GM12891 (cell line): ENCODE measurements around the gene ITFG1.

Source experiments
- PAX5 ChIP-seq: IDR thresholded peaks from 2 replicates; pipeline ENCODE4 v1.6.1; 2011; ENCODE audit warnings: low read length, moderate library complexity, mild to moderate bottlenecking; ENCODE audit not compliant: insufficient read depth, severe bottlenecking
- POLR2A ChIP-seq: IDR thresholded peaks from 2 replicates; pipeline ENCODE4 v1.6.1; 2011; ENCODE audit warnings: low read depth, low read length, control low read depth
- POLR2AphosphoS5 ChIP-seq: IDR thresholded peaks from 2 replicates; pipeline ENCODE4 v1.6.1; 2011; ENCODE audit warnings: low read depth, low read length, control low read depth
- POU2F2 ChIP-seq: IDR thresholded peaks from 2 replicates; pipeline ENCODE4 v1.6.1; 2011; ENCODE audit warnings: low read depth, mild to moderate bottlenecking, control low read depth, low read length, moderate library complexity
- TAF1 ChIP-seq: IDR thresholded peaks from 2 replicates; pipeline ENCODE4 v1.6.1; 2011; ENCODE audit warnings: low read depth, low read length, control low read depth

DNA sequence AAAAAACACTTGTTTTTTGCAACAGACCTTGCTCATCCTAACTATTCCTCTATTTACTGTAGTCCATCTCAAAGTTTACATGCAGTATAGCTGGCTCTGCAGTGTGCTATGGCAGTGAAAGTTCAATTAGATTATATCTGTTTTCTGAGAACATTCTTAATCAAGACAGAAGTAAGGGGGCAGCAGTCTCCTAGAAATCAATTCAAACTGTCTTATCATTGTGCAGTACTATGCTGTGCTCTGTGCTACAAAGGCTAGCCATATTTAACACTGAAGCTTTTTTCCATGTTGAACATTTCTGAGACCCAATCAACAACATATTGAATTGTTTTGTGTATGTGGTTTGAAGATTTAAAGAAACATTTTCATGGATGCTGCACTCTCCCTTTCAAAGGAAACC is 328.6 kb downstream of the ITFG1 start:
- TF ChIP-seq POLR2A (no peak), POLR2AphosphoS5 (no peak), TAF1 (no peak), POU2F2 (no peak), PAX5 (no peak)
